ENCODE measurements around the gene NPW.

Gene NPW

DNA sequence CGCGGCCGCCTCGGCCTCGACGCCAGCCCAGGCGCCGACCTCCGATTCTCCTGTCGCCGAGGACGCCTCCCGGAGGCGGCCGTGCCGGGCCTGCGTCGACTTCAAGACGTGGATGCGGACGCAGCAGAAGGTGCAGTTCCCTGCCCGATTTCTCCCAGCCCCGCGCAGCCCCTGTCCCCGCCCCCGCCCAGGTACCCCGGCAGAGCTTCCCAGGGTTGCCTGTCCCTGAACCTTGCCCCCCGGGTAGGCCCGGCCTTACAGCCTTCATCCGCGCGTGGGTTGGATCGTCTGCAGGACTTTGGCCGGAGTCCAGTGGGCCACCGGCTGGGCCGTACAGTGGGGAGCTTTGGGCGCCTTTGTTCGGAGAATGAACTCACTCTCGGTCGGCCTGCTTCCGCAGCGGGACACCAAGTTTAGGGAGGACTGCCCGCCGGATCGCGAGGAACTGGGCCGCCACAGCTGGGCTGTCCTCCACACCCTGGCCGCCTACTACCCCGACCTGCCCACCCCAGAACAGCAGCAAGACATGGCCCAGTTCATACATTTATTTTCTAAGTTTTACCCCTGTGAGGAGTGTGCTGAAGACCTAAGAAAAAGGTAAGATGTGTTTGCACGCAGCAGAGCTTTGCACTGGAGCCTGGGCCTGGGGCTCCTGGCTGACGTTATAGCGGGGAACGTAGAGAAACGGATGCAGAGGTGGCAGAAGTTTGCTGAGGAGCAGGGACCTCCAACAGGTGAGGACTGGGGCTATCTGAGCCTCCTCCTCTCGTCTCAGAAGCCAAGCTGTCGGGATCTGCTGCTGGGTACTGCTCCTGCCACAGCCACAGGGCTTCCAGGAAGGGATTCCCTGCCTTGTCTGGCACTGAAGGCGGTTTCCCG, 35.0 kb upstream of the NPW start:
- DNase-seq = no peak

GRCh38 chr16:1985466-1986150, 34.0 kb upstream of the NPW start:
- DNase-seq = no peak

- DNase-seq = no peak
These were observed 32.4 kb upstream of the NPW start for GRCh38 chr16:1987198-1987597.

GRCh38 chr16:1989209-1990100, 30.1 kb upstream of the NPW start, which contains the start of gene SYNGR3:
Gene SYNGR3, plus strand, starts transcription at chr16:1989970. Its CDS starts 133 bp downstream, at chr16:1990103.
- DNase-seq = no peak

- no peak for DNase-seq
These were observed 29.6 kb upstream of the NPW start for GRCh38 chr16:1990101-1990350.

GRCh38 chr16:1990351-1991134, 29.0 kb upstream of the NPW start:
- DNase-seq = no peak

DNA sequence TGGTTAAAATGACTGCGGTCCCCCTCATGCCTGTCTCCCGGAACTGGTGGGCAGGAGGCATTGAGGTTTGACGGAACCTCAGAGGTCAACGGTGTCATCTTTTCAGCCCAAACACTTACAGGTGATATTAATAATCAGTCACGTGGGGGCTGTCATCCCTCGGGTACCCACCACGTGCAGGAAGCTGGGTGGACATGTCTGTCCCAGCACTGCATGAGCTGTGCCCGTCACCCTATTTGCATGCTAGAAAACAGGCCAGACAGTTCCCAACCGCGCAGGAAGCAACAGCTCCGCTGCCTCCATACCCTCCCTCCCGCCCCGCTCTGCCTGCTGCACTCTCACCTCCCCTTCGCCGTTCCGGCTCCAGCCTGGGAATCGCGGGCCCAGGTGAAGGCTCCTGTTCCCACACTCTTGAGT, 28.4 kb upstream of the NPW start:
- DNase-seq = no peak

GRCh38 chr16:1991588-1991947, 28.0 kb upstream of the NPW start:
- no peak for DNase-seq

- DNase-seq = no peak
These were observed 27.5 kb upstream of the NPW start for GRCh38 chr16:1991948-1992703.

DNA sequence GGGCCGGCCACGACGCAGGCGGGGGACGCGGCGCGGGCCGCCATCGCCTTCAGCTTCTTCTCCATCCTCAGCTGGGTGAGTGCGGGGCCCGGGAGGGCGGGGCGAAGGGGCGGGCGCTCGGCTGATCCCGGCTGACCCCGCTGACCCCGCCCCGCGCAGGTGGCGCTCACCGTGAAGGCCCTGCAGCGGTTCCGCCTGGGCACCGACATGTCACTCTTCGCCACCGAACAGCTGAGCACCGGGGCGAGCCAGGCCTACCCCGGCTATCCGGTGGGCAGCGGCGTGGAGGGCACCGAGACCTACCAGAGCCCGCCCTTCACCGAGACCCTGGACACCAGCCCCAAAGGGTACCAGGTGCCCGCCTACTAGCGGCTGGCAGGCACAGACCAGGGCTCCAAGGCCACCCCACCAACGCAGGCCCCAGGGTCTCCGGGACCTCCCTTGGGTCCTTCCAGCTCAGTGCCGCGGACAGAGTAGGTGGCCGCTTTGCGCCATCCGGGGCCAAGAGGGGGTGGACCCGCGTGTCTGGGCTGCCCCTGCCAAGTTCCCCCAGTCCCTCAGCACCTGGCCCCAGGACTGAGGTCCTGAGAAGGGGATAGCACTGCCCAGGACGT, 26.8 kb upstream of the NPW start:
- no peak for DNase-seq

DNA sequence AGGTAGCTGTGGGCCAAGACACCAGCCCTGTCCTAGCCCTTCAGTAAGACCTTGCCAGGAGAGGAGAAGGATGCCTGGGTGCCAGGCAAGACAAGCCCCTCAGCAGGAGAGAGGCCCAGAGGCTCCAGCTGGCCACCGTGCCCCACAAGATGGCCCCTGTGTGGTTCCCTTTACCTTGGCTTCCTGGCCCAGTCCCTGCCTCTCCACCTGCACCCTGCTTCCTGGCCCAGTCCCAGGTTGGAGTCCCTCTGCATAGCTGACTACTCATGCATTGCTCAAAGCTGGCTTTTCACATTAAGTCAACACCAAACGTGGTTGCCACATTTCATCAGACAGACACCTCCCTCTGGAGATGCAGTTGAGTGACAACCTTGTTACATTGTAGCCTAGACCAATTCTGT, 25.9 kb upstream of the NPW start:
- DNase-seq = no peak

GRCh38 chr16:1997494-1998359, 21.9 kb upstream of the NPW start:
- no peak for DNase-seq

- DNase-seq = no peak
These were observed 21.2 kb upstream of the NPW start for GRCh38 chr16:1998360-1998835.

- no peak for DNase-seq
These were observed 20.5 kb upstream of the NPW start for GRCh38 chr16:1998852-1999801.

- no peak for DNase-seq
These were observed 19.6 kb upstream of the NPW start for GRCh38 chr16:1999866-2000514.

GRCh38 chr16:2001035-2001434, 18.6 kb upstream of the NPW start:
- no peak for DNase-seq

DNA sequence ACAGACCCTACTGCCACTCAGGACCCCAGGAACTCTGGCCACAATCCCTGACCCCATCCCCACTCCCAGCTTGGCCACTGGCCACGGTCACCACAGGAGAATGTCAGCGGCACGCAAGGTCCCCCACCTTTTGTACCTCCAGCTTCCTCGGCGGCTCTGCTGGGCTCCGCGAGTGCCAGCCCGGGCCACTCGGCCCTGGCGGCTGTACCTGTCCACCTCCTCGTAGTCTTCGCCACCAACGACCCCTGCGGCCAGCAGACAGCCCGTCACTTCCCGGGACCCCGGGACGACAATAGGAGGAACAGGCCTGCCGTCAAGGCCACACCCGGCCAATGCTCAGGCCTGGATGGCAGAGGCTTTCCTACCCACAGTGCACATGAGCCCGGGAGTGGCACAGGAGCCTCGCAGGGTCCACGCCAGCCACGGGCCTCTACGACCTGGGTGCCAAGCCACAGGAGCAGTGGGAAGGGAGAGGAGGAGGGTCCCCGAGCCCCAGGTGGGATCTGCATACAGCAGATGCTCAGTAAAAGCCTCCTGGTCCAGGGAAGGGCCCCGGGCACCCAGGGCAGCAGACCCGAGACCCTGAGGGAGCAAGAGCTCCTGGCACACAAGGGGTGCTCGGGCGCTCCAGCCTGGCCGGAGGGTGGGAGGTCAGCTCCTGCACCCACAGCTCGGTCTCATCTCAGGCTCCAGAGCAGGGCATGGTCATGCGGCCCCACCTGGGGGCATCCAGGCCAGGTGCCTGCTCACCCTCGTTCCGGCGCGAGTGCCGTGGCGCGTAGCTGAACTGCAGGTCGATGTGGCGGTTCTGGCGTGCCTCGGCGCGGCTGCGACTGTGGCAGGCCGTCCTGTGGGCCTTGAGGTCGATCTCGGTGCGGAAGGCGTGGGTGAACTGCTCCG, 17.9 kb upstream of the NPW start:
- DNase-seq = no peak
